ENCODE data around the gene SCLT1.
"Not testable (repeated sequence)": the region's sequence is repeated elsewhere in the genome, so short reads cannot be mapped to it uniquely, and the experiment has no call there.

Gene SCLT1

GRCh38 chr4:129093191-129093920 lies at the start of gene SCLT1:
Gene SCLT1 (minus strand): TSS chr4:129093539. CDS start chr4:129093103, 436 bp downstream.
- peak; percentile 99 for DNase-seq (ENCODE audit: low spot score)

GRCh38 chr4:129140521-129140920 lies 47.2 kb upstream of the SCLT1 start:
- DNase-seq (ENCODE audit: low spot score), result no peak

GRCh38 chr4:129138810-129139496 lies 45.6 kb upstream of the SCLT1 start:
- peak; percentile 59 for DNase-seq (ENCODE audit: low spot score)

- DNase-seq (ENCODE audit: low spot score), result no peak
Observed at GRCh38 chr4:129136433-129136832, 43.1 kb upstream of the SCLT1 start.

- DNase-seq (ENCODE audit: low spot score), result no peak
Observed at GRCh38 chr4:129131343-129131742, 38.0 kb upstream of the SCLT1 start.

- DNase-seq (ENCODE audit: low spot score), result no peak
Observed at GRCh38 chr4:129129143-129129542, 35.8 kb upstream of the SCLT1 start.

- not testable (repeated sequence) for DNase-seq (ENCODE audit: low spot score)
Observed at GRCh38 chr4:129126614-129127013, 33.3 kb upstream of the SCLT1 start.

GRCh38 chr4:129117705-129118104 lies 24.4 kb upstream of the SCLT1 start:
- no peak for DNase-seq (ENCODE audit: low spot score)

- DNase-seq (ENCODE audit: low spot score), result no peak
Observed at GRCh38 chr4:129113919-129114318, 20.6 kb upstream of the SCLT1 start.

- no peak for DNase-seq (ENCODE audit: low spot score)
Observed at GRCh38 chr4:129113434-129113833, 20.1 kb upstream of the SCLT1 start.

GRCh38 chr4:129111919-129112318 lies 18.6 kb upstream of the SCLT1 start:
- DNase-seq (ENCODE audit: low spot score), result no peak

GRCh38 chr4:129110931-129111330 lies 17.6 kb upstream of the SCLT1 start:
- DNase-seq (ENCODE audit: low spot score), result no peak

- no peak for DNase-seq (ENCODE audit: low spot score)
Observed at GRCh38 chr4:129109965-129110824, 16.9 kb upstream of the SCLT1 start.

- DNase-seq (ENCODE audit: low spot score), result no peak
Observed at GRCh38 chr4:129098531-129099001, 5.2 kb upstream of the SCLT1 start.

- DNase-seq (ENCODE audit: low spot score), result peak; percentile 74
Observed at GRCh38 chr4:129095811-129096454, 2.6 kb upstream of the SCLT1 start, which contains the start of gene C4orf33. Gene C4orf33 (plus strand): TSS chr4:129096152. CDS start chr4:129102611, 6,459 bp downstream.

GRCh38 chr4:129094347-129094746 lies 1.0 kb upstream of the SCLT1 start:
- no peak for DNase-seq (ENCODE audit: low spot score)

GRCh38 chr4:129092631-129093190 lies 628 bp downstream of the SCLT1 start:
- DNase-seq (ENCODE audit: low spot score), result peak; percentile 24

GRCh38 chr4:129087516-129087915 lies 5.8 kb downstream of the SCLT1 start:
- no peak for DNase-seq (ENCODE audit: low spot score)

GRCh38 chr4:129085472-129085871 lies 7.9 kb downstream of the SCLT1 start:
- no peak for DNase-seq (ENCODE audit: low spot score)

- no peak for DNase-seq (ENCODE audit: low spot score)
Observed at GRCh38 chr4:129082302-129082701, 11.0 kb downstream of the SCLT1 start.

- DNase-seq (ENCODE audit: low spot score), result no peak
Observed at GRCh38 chr4:129080129-129080528, 13.2 kb downstream of the SCLT1 start.
